ENCODE measurements around the gene TMEM161B.
"Not testable (repeated sequence)": the region's sequence is repeated elsewhere in the genome, so short reads cannot be mapped to it uniquely, and the experiment has no call there.

Gene TMEM161B

DNA sequence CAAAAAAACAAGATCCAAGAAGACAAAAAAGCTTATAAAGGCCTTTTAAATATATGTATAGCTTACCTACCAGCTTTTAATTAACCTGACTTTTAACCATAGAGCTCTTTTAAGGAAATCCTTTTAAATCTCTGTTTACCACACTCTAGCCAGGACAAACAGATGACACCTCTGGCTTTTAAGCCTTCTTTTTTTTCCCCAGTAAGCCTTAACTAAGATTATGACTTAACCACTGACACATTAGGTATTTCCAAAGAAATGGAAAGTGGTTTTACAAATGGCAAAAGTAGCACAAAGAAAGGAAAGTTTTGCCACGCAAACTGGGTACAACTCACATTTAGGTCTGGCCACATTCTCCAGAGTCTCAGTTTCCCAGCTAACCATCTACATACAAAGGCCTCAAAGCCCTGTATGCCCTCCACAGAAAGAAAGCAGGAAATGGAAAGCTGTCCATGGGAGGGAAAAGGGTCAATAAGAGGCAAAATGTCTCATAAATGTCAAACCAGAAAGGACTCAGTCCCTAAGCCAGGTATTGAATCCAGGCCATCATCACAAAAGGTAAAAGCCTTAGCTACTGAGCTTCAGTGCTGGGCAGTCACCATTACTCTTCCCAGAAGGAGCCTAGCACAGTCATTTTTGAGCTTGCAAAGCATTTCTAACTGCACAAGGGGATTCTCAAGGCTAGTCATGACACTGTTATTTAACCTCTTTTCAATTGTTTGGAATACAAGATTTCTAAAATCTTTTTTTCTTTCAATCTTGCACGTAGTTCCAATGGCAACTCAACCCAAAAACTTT, 19.7 kb downstream of the TMEM161B start:
- DNase-seq (ENCODE audit: low spot score), result no peak

DNA sequence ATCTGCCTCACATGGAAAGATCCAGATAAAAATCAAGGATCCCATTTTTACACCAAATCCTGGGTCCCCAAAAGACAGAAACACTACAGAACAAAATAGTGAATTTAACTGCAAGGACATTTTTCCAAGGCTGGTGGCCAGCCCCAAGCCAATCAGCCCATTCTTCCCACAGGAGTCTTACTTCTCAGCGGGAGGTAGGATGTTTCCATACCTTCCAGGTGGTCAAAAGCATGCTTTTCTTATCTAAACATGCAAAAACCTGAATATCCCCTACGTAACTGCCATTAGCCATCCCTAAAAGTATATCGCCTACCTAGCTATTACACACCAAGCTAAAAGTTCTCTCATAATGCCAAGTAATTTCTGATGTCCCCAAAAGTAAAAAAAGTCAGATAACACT, 20.6 kb downstream of the TMEM161B start:
- no peak for DNase-seq (ENCODE audit: low spot score)

DNA sequence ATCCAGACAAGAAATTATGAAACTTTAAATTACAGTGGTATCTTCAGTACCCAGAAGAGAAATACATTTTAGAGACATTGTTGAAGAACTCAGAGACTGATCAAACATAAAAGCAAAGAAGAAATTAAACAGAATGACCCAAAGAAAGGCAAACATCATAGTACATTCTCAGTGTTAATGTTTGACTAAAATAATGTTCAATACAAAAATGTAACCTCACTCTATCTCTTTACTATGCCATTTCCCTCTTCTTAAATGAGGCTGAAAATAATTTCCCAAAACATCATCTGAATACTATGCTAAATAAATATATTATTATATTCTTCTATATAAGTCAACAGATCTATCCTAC, 22.8 kb downstream of the TMEM161B start:
- no peak for DNase-seq (ENCODE audit: low spot score)

DNA sequence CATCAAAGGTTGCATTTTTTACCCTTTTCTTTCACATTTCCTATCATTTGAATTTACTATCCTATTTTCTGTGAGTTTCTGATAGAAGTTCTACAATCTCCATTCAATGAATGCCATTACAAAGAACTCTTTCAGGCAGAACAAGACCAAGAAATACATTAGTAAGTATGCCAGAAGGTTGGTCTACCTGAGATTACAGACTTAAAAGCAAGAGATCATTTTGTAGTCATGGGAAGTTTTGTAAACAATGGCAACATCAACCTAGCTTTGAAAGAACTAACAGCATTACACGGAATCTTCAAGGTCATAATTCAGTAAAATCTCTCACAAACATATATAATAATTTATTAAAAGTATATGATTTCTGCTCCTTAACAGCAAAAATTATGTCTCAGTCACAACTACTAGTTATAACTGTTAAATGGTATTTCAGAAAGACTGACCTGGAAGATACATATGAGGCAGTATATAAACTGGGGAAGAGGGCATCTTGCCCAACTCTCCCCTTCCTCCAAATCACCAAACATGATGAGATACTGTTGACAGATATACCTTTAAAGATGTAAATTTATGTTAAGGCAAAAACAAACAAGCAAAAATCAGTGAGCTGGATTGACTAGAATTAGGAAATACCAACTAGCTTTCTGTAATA, 23.3 kb downstream of the TMEM161B start:
- no peak for DNase-seq (ENCODE audit: low spot score)

DNA sequence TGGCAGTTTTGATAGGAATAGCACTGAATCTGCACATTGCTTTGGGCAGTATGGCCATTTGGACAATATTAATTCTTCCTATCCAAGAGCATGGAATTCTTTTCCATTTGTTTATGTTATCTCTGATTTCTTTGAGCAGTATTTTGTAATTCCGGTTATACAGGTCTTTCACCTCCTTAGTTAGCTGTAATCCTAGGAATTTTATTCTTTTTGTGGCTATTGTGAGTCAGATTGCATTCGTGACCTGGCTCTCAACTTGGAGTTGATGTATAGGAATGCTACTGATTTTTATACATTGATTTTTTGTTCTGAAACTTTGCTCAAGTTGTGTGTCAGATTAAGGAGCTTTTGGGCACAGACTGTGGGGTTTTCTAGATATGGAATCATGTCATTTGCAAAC, 24.0 kb downstream of the TMEM161B start:
- no peak for DNase-seq (ENCODE audit: low spot score)

DNA sequence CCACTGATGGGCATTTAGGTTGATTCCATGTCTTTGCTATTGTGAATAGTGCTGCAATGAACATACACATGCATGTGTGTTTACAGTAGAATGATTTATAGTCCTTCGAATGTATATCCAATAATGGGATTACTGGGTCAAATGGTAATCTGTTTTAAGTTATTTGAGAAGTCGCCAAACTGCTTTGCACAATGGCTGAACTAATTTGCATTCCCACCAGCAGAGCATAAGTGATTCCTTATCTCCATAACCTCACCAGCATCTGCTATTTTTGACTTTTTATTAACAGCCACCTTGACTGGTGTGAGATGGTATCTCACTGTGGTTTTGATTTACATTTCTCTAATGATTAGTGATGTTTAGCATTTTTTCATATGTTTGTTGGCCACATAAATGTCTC, 25.2 kb downstream of the TMEM161B start:
- DNase-seq (ENCODE audit: low spot score), result not testable (repeated sequence)

DNA sequence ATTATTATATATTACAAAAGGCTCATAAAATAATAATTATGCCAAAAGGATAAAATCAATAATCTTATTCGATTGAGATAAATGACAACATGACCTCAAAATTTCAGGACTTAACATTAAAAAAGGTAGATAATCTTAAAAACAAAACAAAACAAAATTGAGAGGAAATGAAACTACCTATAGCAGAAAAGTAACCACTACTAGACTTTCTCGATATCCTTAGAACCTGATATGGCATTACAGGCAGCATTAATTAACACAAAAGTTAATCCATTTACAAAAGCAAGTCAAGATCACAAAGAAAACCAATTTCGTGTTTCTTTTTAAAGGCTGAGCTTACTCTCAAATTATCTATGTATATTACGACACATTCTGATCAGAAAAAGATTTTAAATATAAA, 29.9 kb downstream of the TMEM161B start:
- no peak for DNase-seq (ENCODE audit: low spot score)

DNA sequence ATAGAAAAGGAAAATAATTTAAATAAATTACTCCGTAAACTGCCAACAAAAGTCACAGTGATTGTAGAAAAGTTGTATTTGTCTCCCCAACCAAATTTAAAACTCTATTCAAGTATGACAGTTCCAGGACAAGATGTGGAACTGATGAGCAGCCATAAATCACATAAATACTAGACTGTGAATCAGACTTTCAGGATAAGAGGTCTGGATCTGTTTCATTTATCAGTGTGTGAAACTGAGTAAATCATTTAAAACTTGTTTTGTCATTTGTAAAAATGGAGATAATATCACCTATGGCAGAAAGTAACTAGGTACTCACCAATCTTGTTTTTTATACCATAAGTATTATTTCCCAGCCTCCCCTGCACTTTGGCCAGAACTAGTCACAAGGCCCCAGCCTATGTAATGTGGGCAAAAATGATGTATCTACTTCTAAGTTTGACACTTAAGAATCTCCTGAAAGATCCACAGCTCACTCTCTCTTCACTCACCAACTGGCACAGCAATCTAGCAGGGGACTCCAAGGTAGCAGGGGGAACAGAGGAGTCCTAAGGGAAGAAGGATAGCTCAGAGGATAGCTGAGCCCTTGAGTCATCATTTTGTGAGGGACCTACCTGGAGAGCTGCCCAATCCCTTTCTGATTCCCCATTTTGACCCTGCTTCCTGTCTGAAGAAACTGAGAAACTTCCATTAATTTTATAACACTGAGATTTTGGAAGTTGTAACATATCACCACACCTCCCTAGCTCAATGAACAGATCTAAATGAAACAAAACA, 31.6 kb downstream of the TMEM161B start:
- peak; percentile 11 for DNase-seq (ENCODE audit: low spot score)

DNA sequence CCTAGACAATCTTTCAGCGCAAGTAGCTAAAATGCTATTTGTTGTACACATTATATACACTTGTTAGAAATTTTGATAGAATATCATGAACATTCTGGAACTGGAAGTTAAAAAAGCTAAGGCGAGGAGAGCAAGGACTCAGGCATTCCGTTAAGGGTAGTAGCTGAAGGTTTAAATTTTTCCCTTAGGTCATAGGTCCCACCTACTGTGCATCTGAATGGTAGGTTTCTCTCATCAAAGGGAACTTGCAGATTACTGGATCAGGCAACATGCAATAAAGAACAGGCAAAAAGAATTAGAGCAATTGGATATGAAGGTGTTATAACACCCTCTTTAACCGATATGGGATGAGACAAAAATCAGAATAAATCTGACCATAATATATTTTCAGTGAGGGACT, 32.8 kb downstream of the TMEM161B start:
- no peak for DNase-seq (ENCODE audit: low spot score)

DNA sequence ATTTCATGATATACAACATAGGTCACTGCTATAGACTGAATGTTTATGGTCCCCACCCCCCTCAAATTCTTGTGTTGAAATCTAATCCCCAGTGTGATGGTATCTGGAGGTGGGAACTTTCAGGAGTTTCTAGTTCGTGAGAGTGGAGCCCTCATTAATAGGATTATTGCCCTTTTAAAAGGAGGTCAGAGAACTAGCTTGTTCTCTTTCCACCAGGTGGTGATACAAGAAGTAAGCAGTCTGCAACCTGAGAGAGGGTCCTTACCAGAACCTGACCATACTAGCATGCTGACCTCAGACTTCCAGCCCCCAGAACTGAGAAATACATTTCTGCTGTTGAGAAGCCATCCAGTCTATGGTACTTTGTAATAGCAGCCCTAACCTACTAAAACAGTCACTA, 33.3 kb downstream of the TMEM161B start:
- no peak for DNase-seq (ENCODE audit: low spot score)

DNA sequence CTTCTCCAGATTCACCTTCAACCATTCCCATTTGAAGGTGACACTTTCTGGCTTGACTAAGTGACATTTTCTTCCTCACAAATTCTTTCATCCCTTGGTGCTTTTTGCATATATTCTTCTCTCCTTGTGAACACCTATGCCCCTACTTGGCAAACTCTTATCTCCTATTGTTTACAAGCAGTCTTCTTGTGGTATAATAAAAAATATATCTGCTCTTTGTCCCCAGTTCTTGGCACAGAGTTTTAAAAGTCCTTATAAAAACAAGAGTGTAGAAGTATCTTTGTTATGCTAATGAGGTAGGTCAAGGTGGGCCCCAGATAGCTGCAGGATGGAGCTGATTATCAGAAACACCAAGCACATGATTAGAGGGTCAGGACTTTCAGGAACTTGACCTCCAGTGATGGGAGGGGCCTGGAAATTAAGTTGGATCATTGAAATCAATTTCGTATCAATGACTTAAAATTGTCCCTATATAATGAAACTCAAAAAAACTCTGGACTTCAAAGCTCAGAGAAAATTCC, 38.0 kb downstream of the TMEM161B start:
- no peak for DNase-seq (ENCODE audit: low spot score)

DNA sequence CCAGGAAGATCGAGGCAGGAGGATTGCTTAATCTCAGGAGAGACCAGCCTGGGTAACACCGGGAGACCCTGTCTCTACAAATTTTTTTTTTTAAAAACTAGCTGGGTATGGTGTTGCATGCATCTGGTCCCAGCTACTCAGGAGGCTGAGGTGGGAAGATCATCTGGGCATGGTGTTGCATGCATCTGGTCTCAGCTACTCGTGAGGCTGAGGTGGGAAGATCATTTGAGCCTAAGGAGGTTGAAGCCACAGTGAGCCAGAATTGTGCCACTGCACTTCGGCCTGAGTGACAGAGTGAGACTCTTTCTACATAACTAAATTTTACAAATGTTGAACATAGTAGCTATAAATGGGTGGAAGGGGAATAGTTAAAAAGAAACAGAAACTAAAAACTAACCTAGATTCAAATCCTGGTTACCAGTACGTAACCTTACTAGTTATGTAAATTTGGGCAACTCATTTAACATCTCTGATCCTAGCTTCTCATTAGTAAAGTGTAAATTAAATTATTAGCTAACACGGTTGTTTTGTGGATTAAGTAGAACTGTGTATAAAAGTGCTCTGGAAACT, 41.7 kb downstream of the TMEM161B start:
- no peak for DNase-seq (ENCODE audit: low spot score)

DNA sequence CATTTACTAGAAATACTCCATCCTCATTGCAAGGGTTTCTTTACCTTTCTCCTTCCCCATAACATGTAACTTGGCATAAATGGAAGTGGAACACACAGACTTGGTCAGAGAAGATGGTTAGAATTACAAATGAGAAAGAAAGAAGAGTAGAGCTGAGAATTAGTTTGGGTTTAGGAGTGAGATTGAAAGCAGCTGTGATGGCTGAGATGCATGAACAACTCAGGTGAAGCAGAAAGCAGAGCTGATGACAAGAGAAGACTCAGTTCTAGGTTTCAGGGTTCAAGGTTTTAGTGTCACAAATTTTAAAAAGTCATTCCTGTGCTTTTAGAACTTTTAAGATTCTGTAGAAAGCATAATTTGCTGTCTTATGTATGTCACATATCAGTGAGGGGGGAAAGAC, 54.0 kb downstream of the TMEM161B start:
- DNase-seq (ENCODE audit: low spot score), result no peak

DNA sequence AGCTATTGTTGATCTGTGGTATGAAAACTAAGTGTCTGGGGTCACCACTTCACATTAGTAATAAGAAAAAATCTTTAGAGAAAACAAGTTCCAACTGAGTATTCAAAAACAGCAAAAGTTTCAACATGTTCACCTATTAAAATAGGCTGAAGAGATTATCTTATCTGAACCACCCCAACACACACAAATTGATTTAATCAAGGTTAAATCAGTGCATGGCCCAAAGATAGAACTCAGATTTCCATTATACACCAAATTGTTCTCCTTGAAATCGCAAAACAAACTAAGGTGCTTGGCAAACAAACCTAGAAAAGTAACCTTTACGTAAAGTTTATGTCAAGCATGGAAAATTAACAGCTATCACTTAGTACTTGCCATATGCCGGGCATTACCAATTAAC, 61.1 kb downstream of the TMEM161B start:
- no peak for DNase-seq (ENCODE audit: low spot score)

DNA sequence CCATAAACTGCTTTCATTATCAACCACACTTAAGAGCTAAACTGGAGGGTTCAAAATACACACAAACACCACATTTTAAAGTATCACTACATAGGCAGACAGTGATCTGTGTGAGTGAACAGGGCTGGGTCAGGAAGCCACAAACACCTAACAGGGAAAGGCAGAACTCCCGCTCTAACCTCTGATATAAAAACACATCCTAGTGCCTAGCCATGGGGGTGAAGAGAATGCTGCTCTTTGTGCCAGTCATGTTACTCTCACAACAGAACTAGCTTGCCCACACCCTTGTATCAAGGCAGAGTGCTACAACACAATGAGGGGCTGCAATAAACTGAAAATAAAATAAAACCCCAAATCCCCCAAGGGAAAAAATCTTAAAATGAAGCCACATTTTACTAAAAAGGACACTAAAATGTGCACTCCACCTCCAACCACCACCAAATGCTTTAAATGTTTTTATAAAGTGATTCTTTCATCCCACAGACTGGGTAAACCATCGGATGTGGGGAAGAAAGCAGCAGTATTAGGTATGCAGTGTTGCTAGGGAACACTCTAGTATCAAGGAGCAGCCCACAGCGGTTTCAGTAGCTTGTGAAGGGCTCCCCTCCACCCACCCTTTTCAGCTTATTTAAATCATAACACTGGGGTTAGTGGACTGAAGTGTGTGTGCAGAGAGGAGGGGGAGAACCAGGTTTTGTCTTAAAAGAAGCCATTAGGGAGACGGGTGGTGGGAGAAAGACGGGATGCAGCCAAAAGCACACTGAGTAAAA, 64.5 kb downstream of the TMEM161B start:
- DNase-seq (ENCODE audit: low spot score), result no peak

DNA sequence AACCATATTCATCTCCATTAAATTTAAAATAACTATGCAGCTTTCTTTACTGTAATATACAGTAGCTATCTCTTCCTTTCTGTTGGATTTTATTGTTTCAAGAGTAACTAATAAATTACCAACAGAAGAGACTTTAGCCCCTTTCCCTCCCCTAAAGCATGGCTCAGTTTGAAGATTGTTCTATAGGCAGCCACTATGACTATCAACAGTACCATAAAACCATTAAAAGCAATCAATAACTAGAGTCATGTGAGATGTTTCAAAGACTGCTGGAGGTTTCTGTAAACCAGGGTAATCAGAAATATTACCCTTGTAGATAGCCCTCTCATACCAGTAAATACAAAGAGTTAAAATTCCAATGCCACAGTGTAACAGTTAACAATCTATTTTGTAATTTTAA, 73.0 kb downstream of the TMEM161B start:
- no peak for DNase-seq (ENCODE audit: low spot score)

DNA sequence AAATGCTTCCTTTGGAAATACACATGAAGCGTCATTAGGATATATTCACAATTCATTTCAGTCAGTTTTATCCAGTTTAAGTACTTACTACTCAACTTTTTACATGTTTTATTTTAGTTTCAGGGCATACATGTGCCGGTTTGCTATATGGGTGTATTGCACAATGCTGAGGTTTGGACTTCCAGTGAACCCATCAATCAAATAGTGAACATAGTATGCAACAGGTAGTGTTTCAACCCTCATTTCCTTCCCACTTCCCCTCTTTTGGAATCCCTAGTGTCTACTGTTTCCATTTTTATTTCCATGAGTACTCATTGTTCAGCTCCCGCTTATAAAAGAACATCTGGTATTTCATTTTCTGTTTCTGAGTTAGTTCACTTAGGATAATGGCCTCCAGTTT, 74.7 kb downstream of the TMEM161B start:
- DNase-seq (ENCODE audit: low spot score), result no peak

DNA sequence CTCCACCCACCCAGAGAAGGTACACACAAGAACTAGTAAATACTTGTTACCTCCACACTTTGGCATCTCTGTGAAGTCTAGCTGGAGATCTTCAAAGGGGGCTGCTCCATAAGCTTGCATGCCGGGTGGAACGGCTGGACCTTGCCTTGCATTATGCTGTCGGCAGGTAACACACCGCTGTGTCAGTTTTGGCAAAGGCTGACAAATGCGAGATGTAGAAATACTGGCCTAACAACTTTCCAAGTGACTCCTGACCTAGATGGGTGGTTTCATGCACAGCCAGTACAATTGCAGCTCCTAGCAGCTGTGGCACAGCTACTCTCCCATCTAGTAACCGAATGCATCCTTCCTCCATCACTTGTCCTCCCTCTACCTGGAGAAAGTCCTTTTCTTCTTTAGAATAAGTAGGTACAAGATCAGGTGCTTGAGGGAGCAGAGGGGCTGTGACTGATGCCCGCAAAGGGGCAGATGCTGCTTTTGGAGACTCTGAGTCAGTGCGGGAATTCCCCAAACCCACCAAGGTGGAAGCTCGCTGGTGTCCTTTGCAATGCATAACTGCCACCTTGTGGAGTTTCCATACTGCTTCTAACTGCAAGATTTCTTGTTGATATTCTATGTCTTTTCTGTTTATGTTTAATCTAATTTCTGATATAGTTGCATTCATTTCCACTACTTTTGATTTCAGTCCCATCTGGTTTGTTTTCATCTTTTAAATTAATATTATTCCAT, 78.4 kb downstream of the TMEM161B start:
- no peak for DNase-seq (ENCODE audit: low spot score)

DNA sequence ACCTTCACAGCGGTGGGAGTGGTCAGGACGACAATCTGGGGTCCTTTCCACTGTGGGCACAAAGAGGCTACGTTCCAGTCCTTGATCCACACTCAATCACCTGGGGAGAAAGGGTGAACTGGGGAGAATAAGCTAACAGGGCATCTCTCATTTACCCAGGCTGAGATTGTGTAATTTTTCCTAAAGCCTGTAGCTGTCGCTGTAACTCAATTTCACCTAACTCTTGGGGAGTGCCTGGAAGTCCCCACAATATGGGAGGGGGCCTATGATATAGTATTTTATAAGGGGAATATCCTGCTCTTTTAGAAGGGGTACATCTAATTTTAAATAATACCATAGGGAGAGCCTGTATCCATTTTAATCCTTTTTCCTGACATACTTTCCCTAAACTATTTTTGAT, 79.2 kb downstream of the TMEM161B start:
- DNase-seq (ENCODE audit: low spot score), result not testable (repeated sequence)

DNA sequence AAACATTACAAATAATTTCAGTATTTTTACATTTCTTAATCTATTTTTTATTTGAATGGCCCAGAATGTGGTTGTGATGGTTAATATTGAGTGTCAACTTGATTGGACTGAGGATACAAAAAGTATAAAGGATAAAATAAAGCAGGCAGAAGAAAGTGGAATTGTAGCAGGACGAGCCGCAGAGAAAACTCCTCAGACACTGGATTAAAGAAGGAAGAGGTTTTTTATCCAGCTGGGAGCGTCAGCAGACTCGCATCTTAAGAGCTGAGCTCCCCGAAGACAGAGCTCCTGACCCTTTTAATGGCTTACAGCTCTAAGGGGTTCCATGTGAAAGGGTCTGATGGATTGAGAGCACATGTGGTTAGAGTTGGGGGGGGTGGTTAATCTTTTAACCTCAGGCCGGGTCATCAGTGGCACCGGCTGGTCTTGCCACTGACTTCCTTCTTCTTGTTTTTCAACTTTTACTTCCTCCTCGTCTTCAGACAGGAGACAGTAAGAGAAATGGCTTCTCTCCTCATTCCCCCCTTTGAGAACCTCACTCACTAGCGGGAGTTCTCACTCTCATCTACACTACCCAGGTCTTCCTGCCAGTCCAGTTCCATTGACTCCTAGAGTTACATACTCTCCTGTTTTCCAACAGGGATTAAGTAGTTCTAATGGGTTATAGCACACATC, 80.0 kb downstream of the TMEM161B start:
- no peak for DNase-seq (ENCODE audit: low spot score)

DNA sequence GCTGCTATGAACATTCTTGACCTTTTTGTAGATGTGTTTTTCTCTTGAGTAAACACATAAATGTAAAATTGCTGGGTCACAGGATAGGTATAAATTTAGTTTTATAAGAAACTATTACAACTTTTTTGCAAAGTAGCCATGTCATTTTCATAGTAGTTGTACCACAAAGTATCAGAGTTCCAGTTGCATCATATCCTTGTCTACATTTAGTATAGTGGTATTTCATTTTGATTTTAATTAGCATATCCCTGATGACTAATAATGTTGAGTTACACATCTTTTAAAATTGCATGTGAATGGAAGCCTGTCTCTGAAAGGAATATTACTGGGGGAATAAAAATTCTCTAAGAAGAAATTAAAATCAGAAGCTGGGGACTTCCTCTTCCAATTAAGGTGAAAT, 85.4 kb downstream of the TMEM161B start:
- DNase-seq (ENCODE audit: low spot score), result no peak

All from AG08395 (cell line).